ENCODE measurements around the gene MCC.

MCC gene

GRCh38 chr5:113110117-113110516 lies 378.1 kb downstream of the MCC start:
- H3K27ac ChIP-seq, result no peak overlapping the region
- TF ChIP-seq CTCF (conservative IDR thresholded peaks at IDR 0.05), result no peak

- H3K27ac ChIP-seq, result no peak overlapping the region
- no peak for TF ChIP-seq CTCF (conservative IDR thresholded peaks at IDR 0.05)
Measured at GRCh38 chr5:113109344-113109743, 378.9 kb downstream of the MCC start.

- TF ChIP-seq CTCF (conservative IDR thresholded peaks at IDR 0.05), result no peak
Measured at GRCh38 chr5:113108485-113108884, 379.8 kb downstream of the MCC start.

GRCh38 chr5:113106821-113107220 lies 381.4 kb downstream of the MCC start:
- no peak for TF ChIP-seq CTCF (conservative IDR thresholded peaks at IDR 0.05)
- H3K27ac ChIP-seq, result no peak overlapping the region

More at GRCh38 chr5:113108485-113108884, 379.8 kb downstream of the MCC start:
- H3K27ac ChIP-seq, result no peak overlapping the region

GRCh38 chr5:113105693-113106280 lies 382.5 kb downstream of the MCC start:
- no peak for TF ChIP-seq CTCF (conservative IDR thresholded peaks at IDR 0.05)
- H3K27ac ChIP-seq, result no peak overlapping the region

- no peak for TF ChIP-seq CTCF (conservative IDR thresholded peaks at IDR 0.05)
Measured at GRCh38 chr5:113103330-113103729, 384.9 kb downstream of the MCC start.

GRCh38 chr5:113102121-113102531 lies 386.1 kb downstream of the MCC start:
- H3K27ac ChIP-seq, result no peak overlapping the region
- no peak for TF ChIP-seq CTCF (conservative IDR thresholded peaks at IDR 0.05)

More at GRCh38 chr5:113103330-113103729, 384.9 kb downstream of the MCC start:
- no peak overlapping the region for H3K27ac ChIP-seq
